ENCODE measurements around the gene KMT5C. TPM values are rescaled to one million over a fixed set of nuclear protein-coding genes. Genes with fewer than 3 reads are reported as not detected.

Gene KMT5C
- total and polyA plus RNA-seq, 11 donors: 3.3 to 10.8 (median 6.2) TPM

- ATAC-seq: no peak
- Histone ChIP-seq H3K4me1 (peaks cover 0 to 36% (median 16%) of the 10 kb centered on the region in 12 donors), H3K36me3 (peaks cover 0 to 32% (median 15%) of the 10 kb centered on the region in 9 donors), H3K27ac (no peak overlapping the region), H3K4me3 (peak overlapping the region in 5 of 12 donors; percentile 70 to 94 (median 83)), H3K27me3 (no peaks in the 10 kb centered on the region), H3K9me3 (no peaks in the 10 kb centered on the region)
- WGBS, 4 donors: 84 to 94% (median 88%) methylated on average over 24 to 50 of the region's 50 CpGs
- DNase-seq: no peak
- intact Hi-C loops (cut with DNase I): no loop called here
- TF ChIP-seq POLR2A (IDR thresholded peaks at IDR 0.05) (no peak), CTCF (IDR thresholded peaks at IDR 0.05) (no peak)
These were observed 2.2 kb downstream of the KMT5C start for GRCh38 chr19:55341595-55342531.

GRCh38 chr19:55344444-55344843 is 4.8 kb downstream of the KMT5C start:
- Histone ChIP-seq H3K4me1 (peaks cover 0 to 28% (median 13%) of the 10 kb centered on the region in 12 donors), H3K36me3 (peaks cover 0 to 33% (median 15%) of the 10 kb centered on the region in 9 donors), H3K27me3 (no peaks in the 10 kb centered on the region), H3K4me3 (no peak overlapping the region), H3K27ac (no peak overlapping the region), H3K9me3 (no peaks in the 10 kb centered on the region)
- ATAC-seq (no peak), DNase-seq (no peak)
- 83 to 87% (median 85%) methylated on average over 9 of the region's 9 CpGs for WGBS, 4 donors
- intact Hi-C loops (cut with DNase I): loop anchor here in 1 of 10 donors (2.0 kb wide), 1 partner anchor 36 kb away; no protein-coding TSS in a partner anchor
- no peak for TF ChIP-seq POLR2A (IDR thresholded peaks at IDR 0.05)
- no peak for TF ChIP-seq CTCF (IDR thresholded peaks at IDR 0.05)

GRCh38 chr19:55345101-55345817 is 5.6 kb downstream of the KMT5C start:
- DNase-seq: no peak
- Histone ChIP-seq H3K9me3 (no peaks in the 10 kb centered on the region), H3K27me3 (peaks cover 0 to 7% (median 0%) of the 10 kb centered on the region in 9 donors), H3K27ac (no peak overlapping the region), H3K4me3 (no peak overlapping the region), H3K36me3 (peaks cover 0 to 33% (median 15%) of the 10 kb centered on the region in 9 donors), H3K4me1 (peaks cover 0 to 23% (median 12%) of the 10 kb centered on the region in 12 donors)
- intact Hi-C loops (cut with DNase I): loop anchor here in 1 of 10 donors (2.0 kb wide), 1 partner anchor 36 kb away; no protein-coding TSS in a partner anchor
- TF ChIP-seq POLR2A (IDR thresholded peaks at IDR 0.05): no peak
- no peak for TF ChIP-seq CTCF (IDR thresholded peaks at IDR 0.05)
- 81 to 91% (median 90%) methylated on average over 18 to 22 of the region's 22 CpGs for WGBS, 4 donors
- no peak for ATAC-seq
